Central memory CD8-positive, alpha-beta T cell (primary cell): ENCODE data around the gene COL12A1.

Experiments used
- ATAC-seq: fragments of 150-1000 bp; cut with Tn5 transposase; replicated peaks from 2 replicates; pipeline ENCODE4 v1.10.0; 2022; ENCODE audit warnings: mild to moderate bottlenecking, moderate FRiP score, moderate number of reproducible peaks; ENCODE audit not compliant: poor library complexity, severe bottlenecking; ENCODE audit errors: extremely low read depth
- DNase-seq, 2 donors: peaks; one replicate each; pipeline ENCODE4 v3.0.0; 2021; ENCODE audit warnings: low spot score in 2 of 2
- H3K27ac Mint-ChIP-seq: one replicate; pipeline ENCODE4 v1.8.0; 2022; ENCODE audit warnings: low read depth, mild to moderate bottlenecking, moderate library complexity, mixed read lengths
- H3K27me3 Mint-ChIP-seq: one replicate; pipeline ENCODE4 v1.8.0; 2022; ENCODE audit warnings: mixed read lengths
- H3K36me3 Mint-ChIP-seq: one replicate; pipeline ENCODE4 v1.8.0; 2022; ENCODE audit warnings: mild to moderate bottlenecking, moderate library complexity, mixed read lengths; ENCODE audit not compliant: insufficient read depth
- H3K4me1 Mint-ChIP-seq: one replicate; pipeline ENCODE4 v1.8.0; 2022; ENCODE audit warnings: mixed read lengths
- H3K4me3 Mint-ChIP-seq: one replicate; pipeline ENCODE4 v1.8.0; 2022; ENCODE audit warnings: mild to moderate bottlenecking, moderate library complexity, mixed read lengths
- H3K9me3 Mint-ChIP-seq: one replicate; pipeline ENCODE4 v1.8.0; 2022; ENCODE audit warnings: mixed read lengths

The COL12A1 gene

GRCh38 chr6:75209184-75209723 is 3.4 kb upstream of the COL12A1 start:
- H3K9me3 Mint-ChIP-seq = no peaks in the 10 kb centered on the region
- peaks cover 55% of the 10 kb centered on the region for H3K4me1 Mint-ChIP-seq
- peaks cover 20% of the 10 kb centered on the region for H3K36me3 Mint-ChIP-seq
- DNase-seq (no peak), ATAC-seq (no peak)
- peaks cover 81% of the 10 kb centered on the region for H3K27me3 Mint-ChIP-seq
- H3K27ac Mint-ChIP-seq = no peak overlapping the region
- H3K4me3 Mint-ChIP-seq = peak overlapping the region; percentile 72

GRCh38 chr6:75208298-75209183 is 2.7 kb upstream of the COL12A1 start:
- DNase-seq = peak; percentile 71 to 75
- peaks cover 88% of the 10 kb centered on the region for H3K27me3 Mint-ChIP-seq
- no peaks in the 10 kb centered on the region for H3K9me3 Mint-ChIP-seq
- peaks cover 57% of the 10 kb centered on the region for H3K4me1 Mint-ChIP-seq
- peaks cover 20% of the 10 kb centered on the region for H3K36me3 Mint-ChIP-seq
- ATAC-seq = peak; percentile 73
- peak overlapping the region; percentile 76 for H3K27ac Mint-ChIP-seq
- H3K4me3 Mint-ChIP-seq = peak overlapping the region; percentile 72

GRCh38 chr6:75206576-75207342 is 906 bp upstream of the COL12A1 start:
- H3K27me3 Mint-ChIP-seq = peaks cover 96% of the 10 kb centered on the region
- H3K4me1 Mint-ChIP-seq = peaks cover 63% of the 10 kb centered on the region
- DNase-seq (no peak), ATAC-seq (no peak)
- peaks cover 22% of the 10 kb centered on the region for H3K36me3 Mint-ChIP-seq
- peak overlapping the region; percentile 72 for H3K4me3 Mint-ChIP-seq
- H3K27ac Mint-ChIP-seq = no peak overlapping the region
- H3K9me3 Mint-ChIP-seq = no peaks in the 10 kb centered on the region

GRCh38 chr6:75204959-75205775 is 686 bp downstream of the COL12A1 start:
- Mint-ChIP-seq H3K4me3 (peak overlapping the region; percentile 72), H3K4me1 (peaks cover 58% of the 10 kb centered on the region), H3K27ac (no peak overlapping the region), H3K27me3 (peaks cover 93% of the 10 kb centered on the region), H3K9me3 (no peaks in the 10 kb centered on the region), H3K36me3 (peaks cover 22% of the 10 kb centered on the region)
- DNase-seq (no peak), ATAC-seq (no peak)

- ATAC-seq = no peak
- no peaks in the 10 kb centered on the region for H3K9me3 Mint-ChIP-seq
- peaks cover 22% of the 10 kb centered on the region for H3K36me3 Mint-ChIP-seq
- no peak overlapping the region for H3K27ac Mint-ChIP-seq
- H3K27me3 Mint-ChIP-seq = peaks cover 85% of the 10 kb centered on the region
- peaks cover 58% of the 10 kb centered on the region for H3K4me1 Mint-ChIP-seq
- H3K4me3 Mint-ChIP-seq = peak overlapping the region; percentile 72
- no peak for DNase-seq
Measured at GRCh38 chr6:75204217-75204958, 1.5 kb downstream of the COL12A1 start.

GRCh38 chr6:75203721-75204120 is 2.1 kb downstream of the COL12A1 start:
- Mint-ChIP-seq H3K27ac (no peak overlapping the region), H3K9me3 (no peaks in the 10 kb centered on the region), H3K4me3 (peak overlapping the region; percentile 72), H3K27me3 (peaks cover 79% of the 10 kb centered on the region), H3K36me3 (peaks cover 21% of the 10 kb centered on the region), H3K4me1 (peaks cover 52% of the 10 kb centered on the region)
- no peak for DNase-seq
- no peak for ATAC-seq

- Mint-ChIP-seq H3K9me3 (no peaks in the 10 kb centered on the region), H3K27me3 (peaks cover 69% of the 10 kb centered on the region), H3K36me3 (peaks cover 13% of the 10 kb centered on the region), H3K4me3 (no peak overlapping the region), H3K27ac (no peak overlapping the region), H3K4me1 (peaks cover 42% of the 10 kb centered on the region)
- DNase-seq (no peak), ATAC-seq (no peak)
Measured at GRCh38 chr6:75202676-75203131, 3.1 kb downstream of the COL12A1 start.

- ATAC-seq = no peak
- Mint-ChIP-seq H3K4me1 (peaks cover 36% of the 10 kb centered on the region), H3K27ac (no peak overlapping the region), H3K27me3 (peaks cover 62% of the 10 kb centered on the region), H3K4me3 (no peak overlapping the region), H3K9me3 (no peaks in the 10 kb centered on the region), H3K36me3 (peaks cover 9% of the 10 kb centered on the region)
- DNase-seq = no peak
Measured at GRCh38 chr6:75201901-75202672, 3.8 kb downstream of the COL12A1 start.

- H3K4me1 Mint-ChIP-seq = peaks cover 25% of the 10 kb centered on the region
- peaks cover 6% of the 10 kb centered on the region for H3K36me3 Mint-ChIP-seq
- ATAC-seq = no peak
- H3K27me3 Mint-ChIP-seq = peaks cover 52% of the 10 kb centered on the region
- no peak for DNase-seq
- no peak overlapping the region for H3K4me3 Mint-ChIP-seq
- no peaks in the 10 kb centered on the region for H3K9me3 Mint-ChIP-seq
- H3K27ac Mint-ChIP-seq = no peak overlapping the region
Measured at GRCh38 chr6:75201021-75201420, 4.8 kb downstream of the COL12A1 start.

- H3K27me3 Mint-ChIP-seq = peaks cover 40% of the 10 kb centered on the region
- H3K36me3 Mint-ChIP-seq = peaks cover 4% of the 10 kb centered on the region
- H3K27ac Mint-ChIP-seq = no peak overlapping the region
- peaks cover 14% of the 10 kb centered on the region for H3K4me1 Mint-ChIP-seq
- DNase-seq (no peak), ATAC-seq (no peak)
- no peaks in the 10 kb centered on the region for H3K9me3 Mint-ChIP-seq
- no peak overlapping the region for H3K4me3 Mint-ChIP-seq
Measured at GRCh38 chr6:75199889-75200288, 6.0 kb downstream of the COL12A1 start.

- Mint-ChIP-seq H3K36me3 (no peaks in the 10 kb centered on the region), H3K27me3 (peaks cover 3% of the 10 kb centered on the region), H3K4me1 (no peaks in the 10 kb centered on the region), H3K9me3 (no peaks in the 10 kb centered on the region), H3K27ac (no peak overlapping the region), H3K4me3 (no peak overlapping the region)
- DNase-seq = no peak
- no peak for ATAC-seq
Measured at GRCh38 chr6:75196081-75196687, 9.7 kb downstream of the COL12A1 start.
